ENCODE data around the gene NME5. TPM values are rescaled to one million over a fixed set of nuclear protein-coding genes. Genes with fewer than 3 reads are reported as not detected.

The NME5 gene
- total RNA-seq, 4 donors from 2014 or later = 1.1 to 1.7 TPM; not detected in 2

Other genes starting within 250 kb of the NME5 start
- not detected for gene PKD2L2, start 250.0 kb downstream of the NME5 start, total RNA-seq
- gene FAM13B, start 106.3 kb downstream of the NME5 start, total RNA-seq = 10 to 100 TPM; 10.4 to 37.7 (median 20.2) TPM
- gene WNT8A, start 55.4 kb downstream of the NME5 start, total RNA-seq = not detected
- 10 to 100 TPM; 27.4 to 53.8 (median 36.7) TPM for gene BRD8, start 39.2 kb upstream of the NME5 start, total RNA-seq
- gene KIF20A, start 39.7 kb upstream of the NME5 start, total RNA-seq = 1 to 10 TPM; 2.1 to 7.7 (median 5.1) TPM
- 10 to 100 TPM; 17.9 to 30.6 (median 22.2) TPM for gene CDC23, start 73.9 kb upstream of the NME5 start, total RNA-seq
- gene GFRA3, start 135.2 kb upstream of the NME5 start, total RNA-seq = 1 to 10 TPM in 2 of 4 donors, under 1 TPM in 1, not detected in 1; 0.85 to 2.0 (median 1.1) TPM
- 1 to 10 TPM in 3 of 4 donors, under 1 TPM in 1; 0.38 to 1.6 (median 1.3) TPM for gene CDC25C, start 192.4 kb upstream of the NME5 start, total RNA-seq
- 10 to 100 TPM; 18.1 to 31.1 (median 22.4) TPM for gene FAM53C, start 198.8 kb upstream of the NME5 start, total RNA-seq
- gene KDM3B, start 213.3 kb upstream of the NME5 start, total RNA-seq = 100 to 1,000 TPM in 1 of 4 donors, 10 to 100 TPM in 3; 49.1 to 112 (median 65.1) TPM